NCI-H1092 treated with DMSO at 0.1 percent for 48 hours (cell line): ENCODE measurements around the gene CA4.
"Not testable (repeated sequence)": the region's sequence is repeated elsewhere in the genome, so short reads cannot be mapped to it uniquely, and the experiment has no call there.

Experiments used
- DNase-seq: peaks from one replicate; lab custom pipeline; 2025; lab: John Stamatoyannopoulos, UW

Gene CA4

GRCh38 chr17:60174767-60175166, 25.0 kb downstream of the CA4 start:
- not testable (repeated sequence) for DNase-seq

DNA sequence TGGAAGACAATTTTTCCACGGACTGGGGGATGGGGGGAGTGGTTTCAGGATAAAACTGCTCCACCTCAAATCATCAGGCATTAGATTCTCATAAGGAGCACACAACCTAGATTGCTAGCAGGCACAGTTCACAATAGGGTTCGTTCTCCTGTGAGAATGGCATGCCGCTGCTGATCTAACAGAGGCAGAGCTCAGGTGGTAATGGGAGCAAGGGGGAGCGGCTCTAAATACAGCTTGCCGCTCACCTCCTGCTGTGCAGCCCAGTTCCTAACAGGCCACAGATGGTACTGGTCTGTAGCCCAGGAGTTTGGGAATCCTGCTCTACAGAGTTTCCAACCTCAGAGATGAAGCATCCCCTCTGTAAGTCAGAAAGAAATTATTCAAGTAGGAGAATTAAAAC, 27.0 kb downstream of the CA4 start:
- not testable (repeated sequence) for DNase-seq

DNA sequence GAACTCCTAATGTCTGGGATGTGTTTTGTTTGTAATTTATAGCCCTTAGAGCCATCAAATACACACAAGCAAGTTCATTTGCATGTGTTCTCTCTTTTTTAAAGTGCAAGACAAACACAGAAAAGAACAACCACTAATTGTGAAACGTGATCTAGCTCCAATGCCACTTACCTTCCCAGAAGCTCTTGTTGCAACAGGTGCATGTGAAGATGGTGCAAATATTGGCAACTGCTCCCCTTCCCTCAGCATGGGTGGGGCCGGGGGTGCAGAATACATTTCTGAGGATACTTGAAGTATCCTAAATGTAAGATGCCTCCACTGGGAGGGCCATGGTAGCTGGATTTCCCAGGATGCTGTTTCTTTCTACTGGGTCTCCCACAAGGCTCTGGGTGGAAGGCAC, 28.4 kb downstream of the CA4 start:
- peak; percentile 77 for DNase-seq

GRCh38 chr17:60180380-60180779, 30.6 kb downstream of the CA4 start:
- not testable (repeated sequence) for DNase-seq

GRCh38 chr17:60186372-60186771, 36.6 kb downstream of the CA4 start:
- not testable (repeated sequence) for DNase-seq

DNA sequence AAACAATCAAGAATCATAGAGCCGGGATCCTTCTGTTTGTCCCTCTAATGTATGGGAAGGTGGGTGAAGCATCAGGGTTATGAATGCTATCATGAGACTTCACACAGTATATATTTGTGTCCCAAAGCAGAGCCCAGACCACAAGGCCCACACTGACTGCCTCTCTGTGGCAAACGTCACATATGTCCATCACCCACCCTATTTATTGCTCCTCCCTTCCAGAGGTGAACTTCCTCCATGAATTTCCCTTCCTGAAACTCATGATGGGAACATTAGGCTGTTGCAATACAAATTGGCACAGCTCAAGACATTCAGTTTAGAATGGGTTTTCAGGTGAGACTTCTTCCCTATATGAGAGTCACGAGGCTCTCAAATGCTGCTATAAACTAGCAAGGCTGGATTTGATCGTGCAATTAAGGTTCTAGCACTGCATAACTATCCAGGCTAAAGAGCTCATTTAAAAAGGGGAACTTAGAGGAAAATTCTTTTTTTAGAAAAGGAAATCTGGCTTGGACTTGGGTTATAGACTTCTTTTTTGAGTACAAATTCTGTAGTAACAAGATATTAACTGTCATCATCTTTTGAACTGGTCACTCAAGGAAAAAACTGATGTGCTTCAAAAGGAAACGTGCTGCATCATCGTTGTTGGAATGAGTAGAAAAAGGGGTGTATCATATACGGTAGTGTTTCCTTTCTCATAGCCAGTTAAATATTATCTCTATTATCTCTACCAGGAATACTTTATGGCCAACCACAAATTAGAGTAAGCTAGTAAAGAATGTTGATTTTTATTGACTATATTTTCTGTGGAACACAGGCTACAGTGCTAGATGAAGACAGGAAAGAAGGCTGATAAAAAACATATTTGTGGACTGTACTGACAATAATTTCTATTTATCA, 37.3 kb downstream of the CA4 start:
- not testable (repeated sequence) for DNase-seq

- no peak for DNase-seq
Observed at GRCh38 chr17:60188759-60189158, 39.0 kb downstream of the CA4 start.

DNA sequence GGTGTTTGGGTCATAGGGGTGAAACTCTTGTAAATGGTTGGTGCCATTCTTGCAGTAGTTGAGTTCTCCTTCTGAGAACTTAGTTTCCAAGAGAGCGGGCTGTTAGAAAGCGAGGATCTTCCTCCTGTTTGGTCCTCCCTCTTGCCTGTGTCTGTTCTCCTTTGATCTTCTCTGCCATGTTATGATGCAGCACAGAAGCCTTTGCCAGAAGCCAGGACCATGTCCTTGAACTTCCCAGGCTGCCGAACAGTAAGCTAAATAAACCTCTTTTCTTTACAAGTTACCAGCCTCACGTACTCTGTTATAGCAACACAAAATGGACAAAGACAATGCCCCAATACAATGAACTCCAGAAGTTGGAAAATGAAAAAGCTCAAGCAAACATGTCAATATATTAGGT, 40.3 kb downstream of the CA4 start:
- DNase-seq, result not testable (repeated sequence)

- not testable (repeated sequence) for DNase-seq
Observed at GRCh38 chr17:60193032-60193431, 43.3 kb downstream of the CA4 start.

DNA sequence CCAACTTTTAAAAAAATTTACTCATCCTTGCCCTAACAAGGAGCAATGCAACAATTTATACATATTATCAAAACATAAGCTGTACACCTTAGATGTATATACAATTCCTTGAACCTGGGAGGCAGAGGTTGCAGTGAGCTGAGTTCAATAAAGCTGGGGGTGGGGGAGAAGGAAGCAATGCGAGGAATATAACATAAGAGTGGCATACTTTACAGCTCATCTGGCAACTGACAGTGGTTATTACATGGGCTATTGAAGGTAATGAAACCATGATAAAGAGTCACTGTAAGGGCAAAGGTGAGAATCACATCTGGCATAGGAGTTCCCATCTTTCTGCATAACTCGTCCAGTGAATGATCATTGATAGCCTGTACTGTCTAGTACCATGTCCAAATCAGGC, 43.7 kb downstream of the CA4 start:
- DNase-seq, result no peak

- not testable (repeated sequence) for DNase-seq
Observed at GRCh38 chr17:60194141-60194540, 44.4 kb downstream of the CA4 start.

- not testable (repeated sequence) for DNase-seq
Observed at GRCh38 chr17:60198630-60199029, 48.9 kb downstream of the CA4 start.

GRCh38 chr17:60205782-60206181, 56.0 kb downstream of the CA4 start:
- DNase-seq, result not testable (repeated sequence)

DNA sequence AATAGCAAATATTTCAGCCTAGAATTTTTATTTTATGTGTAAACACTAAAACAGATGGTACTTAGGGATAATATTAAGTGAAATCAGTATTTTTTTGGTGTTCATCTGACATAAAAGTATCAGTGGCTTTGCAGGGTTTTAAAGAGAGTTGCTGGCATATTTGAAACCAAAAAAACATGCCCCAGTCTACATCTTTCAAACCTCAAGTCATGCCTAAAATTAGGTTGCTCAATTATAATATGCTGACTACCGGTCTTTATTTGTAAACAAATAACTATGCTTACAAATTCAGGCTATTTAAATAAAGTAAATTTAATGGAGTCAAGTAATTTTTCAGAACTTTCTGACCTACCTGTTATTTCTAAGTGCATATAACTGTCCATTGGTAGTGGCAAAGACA, 58.5 kb downstream of the CA4 start:
- DNase-seq, result not testable (repeated sequence)
